ENCODE data around the gene PEX14. TPM values are rescaled to one million over a fixed set of nuclear protein-coding genes. Genes with fewer than 3 reads are reported as not detected.

PEX14 gene
- total and polyA plus RNA-seq, 2 donors (not counting 3 experiments of a cell fraction or from before 2014, with no cell fraction given), result 19.5 to 26.5 TPM

DNA sequence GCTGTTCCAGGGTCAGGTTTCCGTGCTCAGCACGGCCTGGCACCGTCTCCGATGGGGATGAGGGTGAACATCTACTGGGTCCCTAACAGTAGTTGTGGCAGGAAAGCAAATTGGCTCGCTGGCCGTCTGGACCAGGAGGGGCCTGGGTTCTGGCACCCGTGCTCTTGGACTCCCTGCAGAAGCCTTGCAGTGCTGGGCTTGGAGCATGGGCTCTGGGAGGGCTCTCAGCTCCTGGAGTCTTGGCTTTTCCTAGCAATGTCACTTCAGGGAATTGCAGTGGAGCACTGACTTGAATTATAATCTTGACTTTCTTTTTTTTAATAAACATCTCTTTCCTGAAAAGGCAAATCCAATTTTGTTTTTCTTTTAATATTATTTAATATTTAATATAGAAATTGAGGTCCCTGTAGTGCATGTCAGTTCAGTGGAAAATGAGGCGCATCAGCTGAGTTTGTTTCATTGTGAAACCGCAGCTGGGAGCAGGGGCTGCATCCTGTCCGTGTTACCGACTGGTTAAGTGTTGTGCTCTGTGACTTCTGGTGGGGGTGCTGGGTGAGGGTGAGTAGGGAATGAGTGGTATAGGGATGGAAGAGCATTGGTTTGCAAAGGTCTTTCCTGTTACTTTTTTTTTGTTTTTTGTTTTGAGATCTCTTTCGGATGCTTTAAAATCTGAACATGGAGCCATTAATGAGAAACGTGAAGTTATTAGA lies 64.1 kb downstream of the PEX14 start:
- TF ChIP-seq EZH2 (IDR thresholded peaks at IDR 0.05; ENCODE audit: borderline replicate concordance, low read depth, low read length, severe bottlenecking) (no peak), FOS (IDR thresholded peaks at IDR 0.05; ENCODE audit: borderline replicate concordance, insufficient read depth, low read length) (no peak)
- no peaks in the 10 kb centered on the region for H3K9me1 ChIP-seq (replicated peaks; ENCODE audit: control insufficient read depth, extremely low read depth, insufficient read depth, low read length)
- no peak overlapping the region for H3K4me3 ChIP-seq (replicated peaks in 1 of 3; ENCODE audit: insufficient read depth in 1 of 3, low read depth in 1 of 3, low read length in 3 of 3)
- H4K20me1 ChIP-seq (replicated peaks; ENCODE audit: control insufficient read depth, extremely low read depth, insufficient read depth, low read length), result no peaks in the 10 kb centered on the region
- no peak overlapping the region for H3K27ac ChIP-seq (ENCODE audit: insufficient read depth, low read depth, low read length)
- peaks cover 0 to 4% of the 10 kb centered on the region in 2 experiments for H3K36me3 ChIP-seq (ENCODE audit: control insufficient read depth in 2 of 2, extremely low read depth in 1 of 2, insufficient read depth in 2 of 2, low read length in 2 of 2)
- intact Hi-C loops (cut with micrococcal nuclease), result no loop called here
- H3K4me1 ChIP-seq (ENCODE audit: control insufficient read depth, extremely low read depth, insufficient read depth, low read length), result peaks cover 12% of the 10 kb centered on the region
- peaks cover 2% of the 10 kb centered on the region for H3K79me2 ChIP-seq (ENCODE audit: control insufficient read depth, insufficient read depth, low read length)
- ChIA-PET POLR2A (no interaction called here), CTCF (no interaction called here)
- H3K27me3 ChIP-seq (ENCODE audit: control insufficient read depth in 2 of 2, insufficient read depth in 2 of 2, low read length in 2 of 2), result no peaks in the 10 kb centered on the region
- FAIRE-seq (no peak), DNase-seq (ENCODE audit: low read depth, low spot score) (no peak)
- BruUV-seq (replicated peaks), result no TSS peak
- no peak overlapping the region for H3K9ac ChIP-seq (replicated peaks; ENCODE audit: extremely low read depth, insufficient read depth, low read length)
- no peak overlapping the region for H2AFZ ChIP-seq (ENCODE audit: low read depth, low read length)
- dilution Hi-C loops (cut with MboI; ENCODE audit: extremely low pct_ligation_motif_present, low sequenced_read_pairs), result no loop called here
- no peak overlapping the region for H3K4me2 ChIP-seq (ENCODE audit: insufficient read depth, low read length)
- H3K9me3 ChIP-seq (replicated peaks; ENCODE audit: control insufficient read depth, insufficient read depth, low read length), result no peaks in the 10 kb centered on the region

DNA sequence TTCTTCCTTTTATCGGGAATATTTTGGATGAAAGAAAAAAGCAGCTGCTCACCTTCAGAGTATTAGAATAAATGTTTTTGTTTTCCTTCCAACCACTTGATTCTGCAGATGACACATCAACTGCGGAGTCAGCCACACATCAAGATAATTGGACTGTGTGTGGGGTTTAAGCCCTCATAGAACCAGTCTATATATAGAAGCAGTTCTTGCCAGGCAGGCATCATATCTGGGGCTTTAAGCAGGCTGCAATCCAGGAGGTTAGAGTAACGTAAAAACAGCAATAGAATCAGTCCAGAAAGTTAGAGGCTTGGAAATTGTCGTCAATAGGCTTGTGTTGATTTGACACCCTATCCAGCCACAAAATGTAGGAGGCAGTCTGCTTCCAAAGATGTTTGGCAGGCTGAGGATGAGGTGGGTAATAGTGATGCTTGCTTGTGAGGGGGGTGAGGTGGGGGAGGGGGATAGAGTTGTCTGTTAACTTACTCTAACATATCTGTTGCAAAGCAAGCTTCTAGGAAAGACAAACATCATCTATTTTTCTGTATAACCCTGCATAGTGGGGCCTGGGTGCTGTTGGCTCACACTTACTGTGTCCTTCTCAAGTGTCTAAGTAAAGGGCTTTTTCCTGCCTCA lies 64.8 kb downstream of the PEX14 start:
- Histone ChIP-seq H3K27me3 (ENCODE audit: control insufficient read depth in 2 of 2, insufficient read depth in 2 of 2, low read length in 2 of 2) (no peaks in the 10 kb centered on the region), H3K27ac (ENCODE audit: insufficient read depth, low read depth, low read length) (no peak overlapping the region), H3K4me3 (replicated peaks in 1 of 3; ENCODE audit: insufficient read depth in 1 of 3, low read depth in 1 of 3, low read length in 3 of 3) (no peak overlapping the region), H3K79me2 (ENCODE audit: control insufficient read depth, insufficient read depth, low read length) (no peaks in the 10 kb centered on the region), H3K9me3 (replicated peaks; ENCODE audit: control insufficient read depth, insufficient read depth, low read length) (no peaks in the 10 kb centered on the region), H3K4me1 (ENCODE audit: control insufficient read depth, extremely low read depth, insufficient read depth, low read length) (peaks cover 12% of the 10 kb centered on the region), H3K9ac (replicated peaks; ENCODE audit: extremely low read depth, insufficient read depth, low read length) (no peak overlapping the region), H3K36me3 (ENCODE audit: control insufficient read depth in 2 of 2, extremely low read depth in 1 of 2, insufficient read depth in 2 of 2, low read length in 2 of 2) (peaks cover 0 to 4% of the 10 kb centered on the region in 2 experiments), H2AFZ (ENCODE audit: low read depth, low read length) (no peak overlapping the region), H3K4me2 (ENCODE audit: insufficient read depth, low read length) (no peak overlapping the region), H4K20me1 (replicated peaks; ENCODE audit: control insufficient read depth, extremely low read depth, insufficient read depth, low read length) (no peaks in the 10 kb centered on the region), H3K9me1 (replicated peaks; ENCODE audit: control insufficient read depth, extremely low read depth, insufficient read depth, low read length) (no peaks in the 10 kb centered on the region)
- TF ChIP-seq EZH2 (IDR thresholded peaks at IDR 0.05; ENCODE audit: borderline replicate concordance, low read depth, low read length, severe bottlenecking) (no peak), POLR2A (IDR thresholded peaks at IDR 0.05; ENCODE audit: low read depth, low read length) (no peak), MYC (IDR thresholded peaks at IDR 0.05; ENCODE audit: low read depth, low read length) (no peak), JUN (IDR thresholded peaks at IDR 0.05; ENCODE audit: borderline replicate concordance, insufficient read depth, insufficient read length, low read depth) (no peak), FOS (IDR thresholded peaks at IDR 0.05; ENCODE audit: borderline replicate concordance, insufficient read depth, low read length) (no peak), POLR2AphosphoS5 (IDR thresholded peaks at IDR 0.05; ENCODE audit: insufficient read depth, low read depth, low read length) (no peak), GATA2 (IDR thresholded peaks at IDR 0.05; ENCODE audit: insufficient read depth, insufficient read length, low read depth, low read length) (no peak)
- TF ChIP-seq, protein P1, sequence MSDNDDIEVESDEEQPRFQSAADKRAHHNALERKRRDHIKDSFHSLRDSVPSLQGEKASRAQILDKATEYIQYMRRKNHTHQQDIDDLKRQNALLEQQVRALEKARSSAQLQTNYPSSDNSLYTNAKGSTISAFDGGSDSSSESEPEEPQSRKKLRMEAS (IDR thresholded peaks at IDR 0.05; ENCODE audit: insufficient read depth, insufficient read length), result no peak
- TF ChIP-seq, protein P2, sequence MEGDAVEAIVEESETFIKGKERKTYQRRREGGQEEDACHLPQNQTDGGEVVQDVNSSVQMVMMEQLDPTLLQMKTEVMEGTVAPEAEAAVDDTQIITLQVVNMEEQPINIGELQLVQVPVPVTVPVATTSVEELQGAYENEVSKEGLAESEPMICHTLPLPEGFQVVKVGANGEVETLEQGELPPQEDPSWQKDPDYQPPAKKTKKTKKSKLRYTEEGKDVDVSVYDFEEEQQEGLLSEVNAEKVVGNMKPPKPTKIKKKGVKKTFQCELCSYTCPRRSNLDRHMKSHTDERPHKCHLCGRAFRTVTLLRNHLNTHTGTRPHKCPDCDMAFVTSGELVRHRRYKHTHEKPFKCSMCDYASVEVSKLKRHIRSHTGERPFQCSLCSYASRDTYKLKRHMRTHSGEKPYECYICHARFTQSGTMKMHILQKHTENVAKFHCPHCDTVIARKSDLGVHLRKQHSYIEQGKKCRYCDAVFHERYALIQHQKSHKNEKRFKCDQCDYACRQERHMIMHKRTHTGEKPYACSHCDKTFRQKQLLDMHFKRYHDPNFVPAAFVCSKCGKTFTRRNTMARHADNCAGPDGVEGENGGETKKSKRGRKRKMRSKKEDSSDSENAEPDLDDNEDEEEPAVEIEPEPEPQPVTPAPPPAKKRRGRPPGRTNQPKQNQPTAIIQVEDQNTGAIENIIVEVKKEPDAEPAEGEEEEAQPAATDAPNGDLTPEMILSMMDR (IDR thresholded peaks at IDR 0.05; ENCODE audit: extremely low read depth in 1 of 2, insufficient read depth in 1 of 2, low read depth in 1 of 2, low read length in 2 of 2), result no peak
- DNase-seq (ENCODE audit: low read depth, low spot score) (no peak), FAIRE-seq (no peak)
- POLR2A ChIA-PET, result no interaction called here
- CTCF ChIA-PET, result interaction anchor here (1.1 kb wide), 2 partner anchors 10 to 14 kb away, joined by 3 to 5 read pairs; no protein-coding TSS in a partner anchor
- intact Hi-C loops (cut with micrococcal nuclease), result no loop called here
- BruUV-seq (replicated peaks), result no TSS peak
- dilution Hi-C loops (cut with MboI; ENCODE audit: extremely low pct_ligation_motif_present, low sequenced_read_pairs), result no loop called here

All from endothelial cell of umbilical vein (primary cell).